Stimulated activated CD8-positive, alpha-beta memory T cell treated with anti-CD3 and anti-CD28 coated beads, Interleukin-12 subunit alpha, Interleukin-12 subunit beta, amount 100 ng/mL, for 24 hours (primary cell): ENCODE results near the gene BPIFB2.

Source experiments
- DNase-seq: peaks from one replicate; pipeline ENCODE4 v3.0.0-alpha.2; 2020; ENCODE audit errors: extremely low read depth

The BPIFB2 gene

GRCh38 chr20:33020278-33021161, 13.0 kb downstream of the BPIFB2 start:
- no peak for DNase-seq

DNA sequence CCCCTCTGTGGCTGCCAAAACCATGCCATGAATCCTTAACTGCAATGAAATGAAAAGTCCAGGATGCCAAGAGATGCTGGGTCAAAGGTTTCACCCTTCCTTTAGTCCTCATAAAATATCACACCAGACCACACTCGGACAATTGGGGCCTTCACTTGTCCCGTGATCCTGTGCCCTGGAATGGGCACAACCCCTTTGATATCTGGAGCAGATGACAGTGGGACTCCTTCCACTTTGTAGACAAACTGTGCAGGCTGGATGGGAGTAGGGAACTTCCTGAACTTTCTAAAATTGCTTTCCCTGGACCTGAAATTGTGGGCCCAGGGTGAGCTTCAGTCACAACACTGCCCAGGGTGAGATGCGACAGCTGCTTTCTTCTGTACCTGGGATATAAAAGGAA, 14.4 kb downstream of the BPIFB2 start:
- DNase-seq: no peak

GRCh38 chr20:33022289-33022688, 14.8 kb downstream of the BPIFB2 start:
- no peak for DNase-seq

DNA sequence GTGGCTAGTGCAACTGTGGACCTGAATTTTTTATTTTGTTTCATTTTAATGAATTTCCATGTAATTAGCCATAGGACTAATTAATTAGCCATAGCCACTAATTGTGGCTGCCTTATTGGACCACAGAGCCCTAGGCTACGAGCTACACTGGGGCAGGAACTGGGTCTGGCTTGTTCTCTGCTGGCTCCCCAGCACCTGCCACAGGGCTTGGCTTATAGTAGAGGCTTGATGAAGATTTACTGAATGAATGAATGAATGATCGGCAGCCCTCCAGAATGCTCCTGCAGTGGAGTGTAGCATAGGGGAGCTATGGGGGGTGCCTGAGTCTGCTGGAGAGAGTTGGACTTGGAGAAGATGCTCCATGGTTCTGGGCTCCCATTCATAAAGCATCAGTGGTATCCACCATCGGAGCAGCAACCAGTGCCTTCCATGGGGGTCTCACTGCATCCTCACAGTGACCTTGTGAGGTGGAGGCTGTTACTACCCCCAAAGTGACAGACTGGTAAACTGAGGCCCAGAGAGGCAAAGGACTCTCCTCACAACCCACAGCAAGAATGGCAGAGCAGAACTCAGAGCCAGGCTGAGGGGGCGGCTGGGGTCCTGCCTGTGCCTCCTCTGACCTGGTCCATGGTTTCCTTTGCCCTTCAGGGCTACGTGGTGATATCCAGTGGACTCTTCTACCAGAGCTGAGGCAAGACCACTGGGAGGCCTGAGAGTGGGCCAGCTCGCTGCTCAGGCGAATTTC, 15.4 kb downstream of the BPIFB2 start:
- DNase-seq: no peak

GRCh38 chr20:33023439-33024242, 16.1 kb downstream of the BPIFB2 start:
- DNase-seq: no peak

DNA sequence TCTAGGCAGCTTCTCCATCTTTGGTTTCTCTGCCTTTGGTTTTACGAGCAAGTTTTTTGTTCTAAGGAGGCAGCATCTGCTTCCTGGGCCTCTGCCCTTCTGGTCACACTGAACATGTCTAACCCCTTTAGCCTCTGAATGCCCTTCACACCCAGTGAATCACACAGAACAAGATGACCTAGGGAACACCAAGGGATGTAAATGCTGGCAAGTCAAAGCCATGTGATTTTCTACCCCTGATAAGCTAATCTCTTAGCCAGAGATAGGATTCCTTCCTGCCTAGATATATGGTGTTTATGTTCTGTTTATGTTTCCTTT, 16.7 kb downstream of the BPIFB2 start:
- DNase-seq: no peak

DNA sequence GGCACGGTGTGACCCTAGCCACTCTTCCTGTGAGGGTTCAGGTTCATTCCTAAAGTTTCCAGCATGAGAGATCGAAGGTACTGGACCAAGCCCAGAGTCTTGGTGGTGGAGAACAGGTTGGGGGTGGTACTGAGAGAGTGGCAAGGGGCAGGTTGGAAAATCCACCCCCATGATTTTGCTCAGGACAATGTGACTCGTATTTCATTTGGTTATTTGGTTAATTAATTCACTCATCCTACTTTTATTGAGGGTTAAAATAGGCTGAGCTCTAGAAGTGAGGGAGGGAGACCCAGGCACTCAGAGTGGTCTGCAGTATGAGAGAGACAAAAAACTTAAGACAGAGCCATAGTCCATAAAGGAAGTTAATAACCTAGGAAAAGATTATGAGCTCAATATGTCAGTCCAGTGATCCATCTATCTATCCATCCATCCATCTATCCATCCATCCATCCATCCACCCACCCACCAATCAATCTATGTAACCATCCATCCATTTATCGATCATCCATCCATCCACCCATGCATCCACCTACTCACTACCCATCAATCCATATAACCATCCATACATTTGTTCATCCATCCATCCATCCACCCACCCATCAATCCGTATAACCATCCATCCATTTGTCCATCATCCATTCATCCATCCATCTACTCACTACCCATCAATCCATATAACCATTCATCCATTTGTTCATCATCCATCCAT, 17.3 kb downstream of the BPIFB2 start:
- no peak for DNase-seq

DNA sequence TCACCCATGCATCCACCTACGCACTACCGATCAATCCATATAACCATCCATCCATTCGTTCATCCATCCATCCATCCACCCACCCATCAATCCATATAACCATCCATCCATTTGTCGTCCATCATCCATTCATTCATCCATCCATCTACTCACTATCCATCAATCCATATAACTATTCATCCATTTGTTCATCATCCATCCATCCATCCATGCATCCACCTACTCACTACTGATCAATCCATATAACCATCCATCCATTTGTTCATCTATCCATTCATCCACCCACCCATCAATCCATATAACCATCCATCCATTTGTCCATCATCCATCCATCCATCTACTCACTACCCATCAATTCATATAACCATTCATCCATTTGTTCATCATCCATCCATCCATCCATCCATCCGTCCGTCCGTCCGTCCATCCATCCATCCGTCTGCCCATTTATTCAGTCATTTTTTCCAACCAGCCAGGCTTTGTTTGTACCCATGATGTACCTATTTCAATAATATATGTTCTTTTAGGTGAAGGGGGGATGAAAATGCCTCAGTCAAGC, 17.9 kb downstream of the BPIFB2 start:
- DNase-seq: no peak

DNA sequence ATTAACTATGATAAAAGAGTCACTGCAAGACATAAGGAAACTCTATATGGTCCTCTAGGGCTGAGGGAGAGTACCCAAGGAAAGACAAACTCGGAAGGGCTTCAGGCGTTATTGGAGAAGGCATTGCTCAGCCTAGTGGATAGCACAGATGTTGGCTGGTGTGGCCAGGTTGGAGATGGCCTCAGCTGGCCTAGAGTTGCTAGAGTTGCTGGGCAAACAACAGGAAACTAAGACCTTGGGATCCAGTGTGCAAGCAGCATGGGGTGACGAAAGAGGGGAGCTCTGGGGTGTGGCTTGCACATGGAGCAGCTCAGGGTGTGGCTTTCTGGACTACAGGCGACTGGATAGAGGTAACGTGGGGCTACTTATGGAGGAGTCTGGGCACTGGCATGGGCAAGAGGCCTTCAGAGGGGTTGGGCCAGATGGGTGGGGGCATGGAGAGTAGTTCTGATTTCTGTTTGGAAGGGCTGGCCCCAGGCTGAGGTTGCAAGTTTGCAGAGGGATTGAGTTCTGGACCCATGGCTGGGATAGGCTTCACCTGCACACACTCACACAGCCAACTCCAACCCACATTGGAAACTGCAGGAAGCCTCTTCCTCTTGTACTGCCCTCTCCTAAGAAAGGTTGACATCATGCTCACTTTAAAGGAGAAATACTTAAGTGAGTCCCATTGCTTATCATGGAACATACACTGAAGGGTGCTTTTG, 18.7 kb downstream of the BPIFB2 start:
- no peak for DNase-seq

DNA sequence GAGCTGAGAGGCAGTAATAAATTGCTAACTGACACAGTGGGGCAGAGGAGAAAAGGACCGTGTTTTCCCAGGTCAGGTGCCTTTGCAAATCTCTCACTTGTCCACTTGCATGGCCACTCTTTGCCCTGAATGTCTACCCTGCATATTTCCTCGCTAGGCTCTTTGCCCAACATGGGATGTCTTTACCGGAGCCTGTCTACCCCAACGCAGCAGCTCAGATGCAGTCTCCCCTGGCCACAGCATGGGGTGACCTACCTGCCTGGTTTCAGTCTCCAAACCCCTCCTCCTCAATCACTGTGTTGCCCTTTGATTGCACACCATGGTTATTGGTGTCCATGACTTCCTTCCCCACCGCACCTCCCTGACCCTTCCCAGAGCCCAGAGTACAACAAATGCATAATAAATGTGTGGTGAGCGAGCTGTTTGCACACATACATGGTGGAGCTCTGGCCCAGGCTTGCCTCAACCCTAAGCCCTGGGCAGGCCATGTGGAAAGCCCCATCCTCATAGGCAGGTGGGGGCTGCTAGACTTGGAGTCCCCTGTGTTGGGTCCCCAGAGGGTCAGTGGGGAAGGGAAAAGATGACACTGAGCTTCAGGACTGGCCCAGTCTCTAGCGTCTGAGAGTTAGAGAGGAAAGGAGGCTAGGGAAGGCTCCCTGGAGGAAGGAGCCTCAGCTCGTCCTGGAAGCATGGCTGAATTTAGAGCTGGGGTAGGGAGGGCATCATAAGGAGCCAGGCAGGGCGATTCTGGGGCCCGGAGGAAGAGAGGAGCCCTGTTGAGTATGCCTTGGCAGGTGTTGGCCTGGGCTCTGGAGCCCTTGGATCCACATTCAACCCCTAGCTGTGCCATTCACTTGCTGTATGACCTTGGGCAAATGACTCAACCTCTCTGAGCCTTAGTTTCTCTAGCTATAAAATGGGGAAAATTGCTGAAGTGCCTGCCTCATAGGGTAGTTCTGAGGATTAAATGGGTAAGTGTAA, 19.6 kb downstream of the BPIFB2 start:
- DNase-seq: no peak

- DNase-seq: no peak
Observed at GRCh38 chr20:33027769-33028751, 20.6 kb downstream of the BPIFB2 start.

- no peak for DNase-seq
Observed at GRCh38 chr20:33028875-33029274, 21.4 kb downstream of the BPIFB2 start.

DNA sequence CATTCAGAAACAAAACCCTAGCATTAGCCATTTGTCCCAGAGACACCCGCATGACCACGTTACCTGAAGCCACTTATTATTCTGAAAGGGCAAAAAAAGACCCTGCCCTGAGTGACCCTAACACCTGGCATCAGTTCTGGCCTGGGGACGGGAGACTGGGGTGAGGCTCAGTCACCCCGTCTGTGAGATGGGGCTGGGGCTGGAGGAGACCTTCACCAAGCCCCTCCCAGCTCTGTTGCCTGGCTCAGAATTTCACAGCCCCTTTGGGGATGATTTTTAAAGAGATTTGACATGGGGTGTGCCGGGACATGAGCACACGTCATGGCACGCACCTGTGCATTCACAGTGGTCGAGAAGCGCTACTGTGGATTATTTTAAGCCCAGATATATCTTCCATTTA, 22.6 kb downstream of the BPIFB2 start:
- no peak for DNase-seq

GRCh38 chr20:33030569-33030968, 23.1 kb downstream of the BPIFB2 start:
- no peak for DNase-seq

DNA sequence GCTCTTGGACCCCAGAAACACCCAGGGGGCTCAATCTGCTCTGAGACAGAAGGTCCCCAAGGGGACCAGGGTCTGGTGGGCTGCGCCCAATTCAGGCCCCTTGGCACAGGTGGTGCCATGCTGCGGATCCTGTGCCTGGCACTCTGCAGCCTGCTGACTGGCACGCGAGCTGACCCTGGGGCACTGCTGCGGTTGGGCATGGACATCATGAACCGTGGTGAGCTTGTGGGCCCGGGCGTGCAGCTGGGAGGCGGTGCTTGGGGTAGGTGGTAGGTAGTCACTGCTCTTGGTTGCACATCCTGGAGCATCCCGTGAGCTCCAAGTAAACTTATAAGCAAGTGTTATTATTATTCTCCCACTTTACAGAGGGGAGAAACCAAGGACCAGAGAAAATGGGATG, 24.0 kb downstream of the BPIFB2 start, which contains the start of gene BPIFB6:
Gene BPIFB6 (plus strand): TSS at position 118 of the 400 bp plus-strand sequence. CDS start 0 bp downstream, at position 118.
- DNase-seq: no peak

DNA sequence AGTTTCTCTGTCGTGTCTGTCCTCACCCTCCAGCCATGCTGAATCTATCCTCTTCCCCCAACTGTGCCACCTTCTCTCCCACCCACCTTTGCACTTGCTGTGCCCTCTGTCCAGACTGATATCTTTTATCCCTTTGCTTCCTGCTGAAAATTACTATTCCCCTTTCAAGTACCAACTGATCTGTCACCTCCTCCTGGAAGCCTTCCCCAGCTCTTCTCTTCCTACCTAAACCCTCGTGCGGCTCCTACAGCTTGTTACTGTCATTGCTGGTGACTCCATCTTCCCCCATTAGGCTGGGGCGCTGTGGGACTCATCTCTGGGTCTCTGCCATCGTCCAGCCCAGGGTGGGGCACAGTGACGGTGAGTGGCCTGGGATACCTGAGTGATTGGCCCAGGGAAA, 25.1 kb downstream of the BPIFB2 start:
- DNase-seq: no peak

DNA sequence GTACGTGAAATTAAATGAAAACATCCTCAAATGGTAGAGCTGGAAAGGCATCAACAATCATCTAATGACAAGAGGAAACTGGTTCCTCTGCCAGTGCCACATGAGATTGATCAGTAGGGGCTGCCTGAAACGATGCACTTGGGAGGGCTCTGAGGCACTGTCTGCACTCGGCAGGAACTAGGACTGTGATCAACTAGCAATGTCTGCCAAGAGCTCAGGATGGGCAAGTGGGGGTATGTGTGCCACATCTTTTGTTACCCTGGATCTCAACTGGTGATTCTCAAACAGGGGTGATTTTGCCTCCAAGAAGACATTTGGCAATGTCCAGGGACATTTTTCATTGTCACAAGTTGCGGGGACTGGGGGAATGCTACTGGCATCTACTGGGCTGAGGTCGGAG, 25.9 kb downstream of the BPIFB2 start:
- no peak for DNase-seq

DNA sequence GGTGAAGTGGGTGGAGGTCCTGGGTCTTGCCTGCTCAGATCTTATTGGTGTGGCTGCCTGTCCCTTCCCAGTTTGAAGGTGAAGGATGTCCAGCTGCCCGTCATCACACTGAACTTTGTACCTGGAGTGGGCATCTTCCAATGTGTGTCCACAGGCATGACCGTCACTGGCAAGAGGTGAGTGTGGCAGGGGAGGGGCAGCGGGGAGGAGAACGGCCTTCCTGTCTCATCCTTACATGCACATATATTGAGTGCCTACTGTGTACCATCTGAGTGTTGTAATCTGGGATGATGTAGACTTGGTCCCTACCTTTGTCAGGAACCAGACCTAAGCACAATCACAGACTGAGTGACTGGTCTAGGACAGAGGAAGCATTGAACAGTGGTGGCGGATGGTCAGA, 26.6 kb downstream of the BPIFB2 start:
- DNase-seq: no peak
